K562 (cell line): ENCODE data around the gene NCAPD2. TPM values are rescaled to one million over a fixed set of nuclear protein-coding genes. Genes with fewer than 3 reads are reported as not detected.

Experiments used
- ATAC-seq: fragments of 200-7000 bp; cut with Tn5 transposase; 3 replicates; pipeline ENCODE4 v1.9.1; 2020; ENCODE audit warnings: moderate library complexity
- BruUV-seq: library from RNA; stranded (reverse); fragments of 400-500 nt; replicated peaks from 2 replicates; lab custom pipeline; 2021; lab: Mats Ljungman, UMichigan
- CTCF ChIA-PET: fragments of 300-600 bp; formaldehyde crosslinking; extraction: SDS; loops from one replicate; lab custom pipeline; 2021; ENCODE audit warnings: low intra/inter-chr PET ratio; lab: Yijun Ruan, JAX
- POLR2A ChIA-PET: fragments of 300-600, 350-650 bp; sonication (Branson Sonifier 250); formaldehyde crosslinking; extraction: SDS; loops from one replicate; lab custom pipeline; 2021; ENCODE audit warnings: antibody characterized with exemption, inconsistent platforms; lab: Yijun Ruan, JAX
- DNase-seq, 4 experiments: peaks; one replicate each; pipeline versions ENCODE4 v3.0.0 to v3.0.0-alpha.2; 2011 to 2018; ENCODE audit warnings: low spot score in 3 of 4, mixed read lengths in 3 of 4; ENCODE audit errors: extremely low read depth in 1 of 4
- FAIRE-seq: peaks from 2 replicates; lab custom pipeline; 2011; peaks lifted over from hg19 to GRCh38; lab: Jason Lieb, UNC
- H2AFZ ChIP-seq: 2 replicates; pipeline ENCODE4 v1.6.0; 2011; ENCODE audit warnings: low read depth, low read length, control low read depth, inconsistent platforms
- H3K27ac ChIP-seq: fragments of 200-600 bp; 3 replicates; pipeline ENCODE4 v1.8.0; 2011; ENCODE audit warnings: low read depth, mild to moderate bottlenecking, control low read depth, inconsistent platforms, low read length, moderate library complexity, mixed read lengths; ENCODE audit errors: extremely low read depth
- H3K27me3 ChIP-seq, 2 experiments: fragments of 300-600 bp in 1 of 2; 2 replicates in 1 of 2; 3 replicates in 1 of 2; pipeline versions ENCODE4 v1.6.0 to v1.8.0; 2011; ENCODE audit warnings: inconsistent platforms in 2 of 2, low read length in 2 of 2, mild to moderate bottlenecking in 1 of 2, mixed read lengths in 1 of 2, moderate library complexity in 1 of 2; ENCODE audit not compliant: control insufficient read depth in 2 of 2, insufficient read depth in 2 of 2
- H3K36me3 ChIP-seq: fragments of 300-600 bp; 3 replicates; pipeline ENCODE4 v1.8.0; 2011; ENCODE audit warnings: mild to moderate bottlenecking, low read length, inconsistent platforms; ENCODE audit not compliant: control insufficient read depth, insufficient read depth
- H3K4me1 ChIP-seq, 2 experiments: fragments of 200-600 bp in 1 of 2; replicated peaks in 1 of 2; 2 replicates in 1 of 2; 3 replicates in 1 of 2; pipeline versions ENCODE4 v1.5.1 to v1.8.0; 2011; ENCODE audit warnings: inconsistent platforms in 2 of 2, low read length in 2 of 2, mild to moderate bottlenecking in 1 of 2, mixed read lengths in 1 of 2, moderate library complexity in 1 of 2; ENCODE audit not compliant: control insufficient read depth in 2 of 2, insufficient read depth in 2 of 2
- H3K4me2 ChIP-seq: 2 replicates; pipeline ENCODE4 v1.6.1; 2011; ENCODE audit warnings: low read length, control low read depth, inconsistent platforms, mixed read lengths; ENCODE audit not compliant: insufficient read depth
- H3K4me3 ChIP-seq: fragments of 200-600 bp; sonication (generic), shearing (Covaris generic); 2 replicates; pipeline ENCODE4 v1.5.1; 2016; ENCODE audit warnings: control low read depth, inconsistent platforms
- H3K79me2 ChIP-seq: fragments of 200-600 bp; 3 replicates; pipeline ENCODE4 v1.8.0; 2011; ENCODE audit warnings: low read length, inconsistent platforms; ENCODE audit not compliant: control insufficient read depth, insufficient read depth
- H3K9ac ChIP-seq, 2 experiments: 2 replicates each; pipeline versions ENCODE4 v1.6.0 to v1.6.1; 2011; ENCODE audit warnings: low read depth in 2 of 2, low read length in 2 of 2, control low read depth in 1 of 2, inconsistent platforms in 1 of 2, mild to moderate bottlenecking in 1 of 2, mixed read lengths in 1 of 2; ENCODE audit not compliant: insufficient read depth in 1 of 2
- H3K9me1 ChIP-seq: one replicate; pipeline ENCODE4 v1.6.0; 2011; ENCODE audit warnings: inconsistent platforms, mild to moderate bottlenecking, low read length, moderate library complexity; ENCODE audit not compliant: control insufficient read depth, insufficient read depth
- H3K9me3 ChIP-seq: replicated peaks from 2 replicates; pipeline ENCODE4 v1.5.1; 2011; ENCODE audit warnings: low read depth, low read length, inconsistent platforms; ENCODE audit not compliant: control insufficient read depth, insufficient read depth
- H4K20me1 ChIP-seq: replicated peaks from 2 replicates; pipeline ENCODE4 v1.6.1; 2011; ENCODE audit warnings: low read length, inconsistent platforms, mixed read lengths; ENCODE audit not compliant: control insufficient read depth, insufficient read depth
- BCL6 ChIP-seq: fragments of 250-450 bp; sonication (Bioruptor Pico); IDR thresholded peaks from 2 replicates; pipeline ENCODE4 v1.4.0; 2020
- BDP1 ChIP-seq: IDR thresholded peaks from 3 replicates; pipeline ENCODE4 v1.6.1; 2011; ENCODE audit not compliant: insufficient read length, insufficient read depth
- CEBPB ChIP-seq: fragments of 450-650 bp; IDR thresholded peaks from 2 replicates; pipeline ENCODE4 v1.6.1; 2016; ENCODE audit warnings: missing genetic modification characterization, missing compliant biosample characterization
- CEBPG ChIP-seq, 3 experiments: fragments of 200-800 bp in 1 of 3; sonication (Bioruptor generic) in 1 of 3; sonication (generic) in 1 of 3; formaldehyde crosslinking in 1 of 3; IDR thresholded peaks in 2 of 3; conservative IDR thresholded peaks in 1 of 3; 2 replicates each; pipeline versions ENCODE4 v1.6.1 to v1.8.0; 2016 to 2022; ENCODE audit warnings: missing compliant biosample characterization in 2 of 3, missing genetic modification characterization in 2 of 3, mild to moderate bottlenecking in 1 of 3, missing genetic modification reagents in 1 of 3
- KDM1A ChIP-seq, 2 experiments: fragments of 450-650 bp; IDR thresholded peaks; 2 replicates each; pipeline ENCODE4 v1.6.1; 2016; ENCODE audit warnings: mild to moderate bottlenecking in 2 of 2
- KHSRP ChIP-seq: fragments of 450-650 bp; IDR thresholded peaks from 2 replicates; pipeline ENCODE4 v1.6.1; 2017
- MECOM ChIP-seq: fragments of 250-450 bp; sonication (Bioruptor Pico); IDR thresholded peaks from 2 replicates; pipeline ENCODE4 v1.8.0; 2022; ENCODE audit warnings: inconsistent platforms
- MITF ChIP-seq: IDR thresholded peaks from 2 replicates; pipeline ENCODE4 v1.6.1; 2014; ENCODE audit warnings: antibody characterized with exemption
- PCBP2 ChIP-seq: fragments of 200-400 bp; formaldehyde crosslinking; IDR thresholded peaks from 2 replicates; pipeline ENCODE4 v1.6.1; 2018; ENCODE audit warnings: low read length, low read depth, mild to moderate bottlenecking, moderate library complexity; ENCODE audit not compliant: poor library complexity, severe bottlenecking
- POLR2A ChIP-seq: fragments of 450-650 bp; conservative IDR thresholded peaks from 2 replicates; pipeline ENCODE4 v1.6.1; 2016
- ZNF12 ChIP-seq: sonication (generic); formaldehyde crosslinking; IDR thresholded peaks from 2 replicates; pipeline ENCODE4 v1.4.0; 2020; ENCODE audit warnings: mild to moderate bottlenecking, missing genetic modification reagents
- ZNF280A ChIP-seq: fragments of 450-650 bp; IDR thresholded peaks from 2 replicates; pipeline ENCODE4 v1.6.1; 2018; ENCODE audit warnings: mild to moderate bottlenecking, low read depth; ENCODE audit not compliant: partially characterized antibody
- ZNF699 ChIP-seq: fragments of 250-450 bp; sonication (Bioruptor Pico); IDR thresholded peaks from 2 replicates; pipeline ENCODE4 v1.8.0; 2021; ENCODE audit warnings: mild to moderate bottlenecking, moderate library complexity; ENCODE audit not compliant: insufficient replicate concordance
- WGBS: fragments of 100-300 bp; shearing (Covaris generic); methylation state at CpG from one replicate; pipeline ENCODE4 v1.1.6; 2016; ENCODE audit warnings: low coverage, mixed read lengths; ENCODE audit not compliant: insufficient coverage; ENCODE audit errors: missing lambda C conversion rate; 5-methylcytosine and 5-hydroxymethylcytosine counted together
- in situ Hi-C: fragments of 300-500 bp; cut with MboI; formaldehyde crosslinking; loops from 4 replicates; pipeline ENCODE4 v1.15.0; 2018; ENCODE audit warnings: inconsistent platforms, mixed read lengths
- intact Hi-C: fragments of 100-400 bp; cut with micrococcal nuclease; formaldehyde crosslinking; loops from 2 replicates; pipeline ENCODE4 v1.14.2; 2022
- polyA plus RNA-seq, 8 experiments: library from polyadenylated mRNA; depleted of rRNA in 4 of 8; stranded (reverse) in 5 of 8; unstranded in 3 of 8; fragments of >200 nt; fragmentation: Nextera tagmentation in 2 of 8; fragmentation: Illumina TruSeq in 1 of 8; extraction: Ambion mirVana in 2 of 8; extraction: Trizol in 1 of 8; gene quantifications; 2 replicates each; pipeline versions ENCODE4 v1.2.1 to v1.2.3, GENCODE V29; 2011 to 2014; ENCODE audit warnings: inconsistent platforms in 1 of 8, missing spikeins in 1 of 8
- total RNA-seq, 7 experiments: library from RNA; depleted of rRNA in 6 of 7; stranded (reverse); fragments of >200 nt in 6 of 7; fragmentation: Illumina TruSeq in 2 of 7; extraction: Trizol in 2 of 7; gene quantifications; 2 replicates each; pipeline versions ENCODE4 v1.2.1 to v1.2.3, GENCODE V29; 2011 to 2021; ENCODE audit warnings: low replicate concordance in 1 of 7

NCAPD2 gene
- total and polyA plus RNA-seq, 9 of the 15 experiments (the other 6 are each of a cell fraction or from before 2014, with no cell fraction given), result 16.9 to 93.7 (median 68.3) TPM

GRCh38 chr12:6549684-6550151 is 55.8 kb downstream of the NCAPD2 start (continued):
- TF ChIP-seq ZNF280A (no peak), KDM1A (IDR thresholded peaks at IDR 0.05) (no peak), KHSRP (no peak), BDP1 (no peak), PCBP2 (no peak), ZNF12 (CRISPR knock-in tag) (no peak), BCL6 (CRISPR knock-in tag) (no peak)

- ChIA-PET POLR2A (interaction anchor here (0.6 to 1.9 kb wide), 5 partner anchors 11 to 193 kb away, joined by 3 to 9 read pairs (median 4); partner anchors contain the start of gene GAPDH), CTCF (no interaction called here)
- DNase-seq, result no peak
- no peaks in the 10 kb centered on the region for H3K9me3 ChIP-seq
- H3K27me3 ChIP-seq, result no peaks in the 10 kb centered on the region
- intact Hi-C loops, result loop anchor here (5.0 to 10.0 kb wide), 2 partner anchors 137 to 274 kb away; partner anchors contain the start of genes GPR162, P3H3 and ZNF384
- no peak for TF ChIP-seq ZNF699 (CRISPR knock-in tag)
- peak; percentile 68 for TF ChIP-seq CEBPB (tag)
- no peak for TF ChIP-seq MITF
- no peak for TF ChIP-seq MECOM
- TF ChIP-seq CEBPG (CRISPR knock-in tag; IDR thresholded peaks at IDR 0.05), result 0 out of 2 replicates have a peak, but pooled peaks have one; percentile 29
- TF ChIP-seq CEBPG (tag; conservative IDR thresholded peaks at IDR 0.05 in 1 of 2, IDR thresholded peaks at IDR 0.05 in 1 of 2), result no peak
- TF ChIP-seq POLR2A, result no peak
- H4K20me1 ChIP-seq, result no peaks in the 10 kb centered on the region
- H3K9me1 ChIP-seq, result no peaks in the 10 kb centered on the region
- H3K9ac ChIP-seq, result no peak overlapping the region; a peak in 1 of 4 replicates
- in situ Hi-C loops, result no loop called here
- H3K4me2 ChIP-seq, result no peak overlapping the region
- H2AFZ ChIP-seq, result no peak overlapping the region
- no peak for ATAC-seq
- no TSS peak for BruUV-seq
- H3K4me3 ChIP-seq, result no peak overlapping the region
- no peak overlapping the region for H3K27ac ChIP-seq
- H3K36me3 ChIP-seq, result no peaks in the 10 kb centered on the region
- no peaks in the 10 kb centered on the region for H3K79me2 ChIP-seq
- peaks cover 26 to 56% of the 10 kb centered on the region in 2 experiments; a peak in 4 of 5 replicates for H3K4me1 ChIP-seq
- WGBS, result 75% methylated on average over 18 of the region's 24 CpGs
- FAIRE-seq, result no peak
Measured at GRCh38 chr12:6550294-6551062, 56.6 kb downstream of the NCAPD2 start.
